Neural progenitor cell (in vitro differentiated cells): Measurements from ENCODE around the gene PGM5. TPM values are rescaled to one million over a fixed set of nuclear protein-coding genes. Genes with fewer than 3 reads are reported as not detected.

Experiments used
- DNase-seq: peaks from one replicate; pipeline ENCODE4 v3.0.0-alpha.2; 2016; ENCODE audit warnings: low spot score
- H2AFZ ChIP-seq: fragments of 200-600 bp; sonication (generic); replicated peaks from 2 replicates; pipeline ENCODE4 v1.6.1; 2016; ENCODE audit warnings: antibody characterized with exemption
- H3F3A ChIP-seq: fragments of 200-600 bp; sonication (generic); 2 replicates; pipeline ENCODE4 v1.6.1; 2016; ENCODE audit warnings: antibody characterized with exemption, low read depth
- H3K27ac ChIP-seq: fragments of 200-600 bp; sonication (generic); 2 replicates; pipeline ENCODE4 v1.5.1; 2016; ENCODE audit warnings: mild to moderate bottlenecking
- H3K27me3 ChIP-seq: fragments of 200-600 bp; sonication (generic); 2 replicates; pipeline ENCODE4 v1.6.1; 2016; ENCODE audit warnings: mild to moderate bottlenecking, moderate library complexity
- H3K36me3 ChIP-seq: fragments of 200-600 bp; sonication (generic); 2 replicates; pipeline ENCODE4 v1.5.1; 2016
- H3K4me1 ChIP-seq: fragments of 200-600 bp; sonication (generic); 2 replicates; pipeline ENCODE4 v1.6.1; 2016; ENCODE audit warnings: mixed run types
- H3K4me2 ChIP-seq: fragments of 200-600 bp; sonication (generic); 2 replicates; pipeline ENCODE4 v1.6.1; 2016
- H3K4me3 ChIP-seq: fragments of 200-600 bp; sonication (generic); 2 replicates; pipeline ENCODE4 v1.5.1; 2016
- H3K79me2 ChIP-seq: fragments of 200-600 bp; sonication (generic); 2 replicates; pipeline ENCODE4 v1.6.1; 2016; ENCODE audit warnings: low read depth
- H3K9ac ChIP-seq: fragments of 200-600 bp; sonication (generic); 2 replicates; pipeline ENCODE4 v1.6.1; 2016
- H3K9me3 ChIP-seq: fragments of 200-600 bp; sonication (generic); 2 replicates; pipeline ENCODE4 v1.5.1; 2016; ENCODE audit warnings: low read depth
- H4K20me1 ChIP-seq: fragments of 200-600 bp; sonication (generic); 2 replicates; pipeline ENCODE4 v1.6.1; 2016; ENCODE audit warnings: low read depth
- H3K27ac Mint-ChIP-seq: 3 replicates; pipeline ENCODE4 v1.8.0; 2021; ENCODE audit warnings: mixed read lengths
- H3K27me3 Mint-ChIP-seq: 2 replicates; pipeline ENCODE4 v1.8.0; 2022; ENCODE audit warnings: low read depth, mild to moderate bottlenecking, inconsistent platforms, moderate library complexity, mixed read lengths; ENCODE audit not compliant: insufficient read depth
- H3K36me3 Mint-ChIP-seq: 3 replicates; pipeline ENCODE4 v1.8.0; 2021; ENCODE audit warnings: mixed read lengths
- H3K4me1 Mint-ChIP-seq: 3 replicates; pipeline ENCODE4 v1.8.0; 2021; ENCODE audit warnings: mixed read lengths
- H3K4me3 Mint-ChIP-seq: 3 replicates; pipeline ENCODE4 v1.8.0; 2021; ENCODE audit warnings: mild to moderate bottlenecking, moderate library complexity, mixed read lengths
- H3K9me3 Mint-ChIP-seq: 3 replicates; pipeline ENCODE4 v1.8.0; 2020; ENCODE audit warnings: mixed read lengths
- CTCF ChIP-seq: fragments of 200-600 bp; sonication (generic); IDR thresholded peaks from 2 replicates; pipeline ENCODE4 v1.5.1; 2017; ENCODE audit warnings: antibody characterized with exemption, mild to moderate bottlenecking
- EZH2 ChIP-seq: fragments of 200-600 bp; sonication (generic); IDR thresholded peaks from 2 replicates; pipeline ENCODE4 v1.6.1; 2017; ENCODE audit warnings: antibody characterized with exemption, mild to moderate bottlenecking, moderate library complexity
- EZH2phosphoT487 ChIP-seq: fragments of 200-600 bp; sonication (generic); IDR thresholded peaks from 2 replicates; pipeline ENCODE4 v1.6.1; 2017; ENCODE audit warnings: antibody characterized with exemption
- total RNA-seq: library from RNA; depleted of rRNA; stranded (reverse); fragments of >200 nt; gene quantifications from 2 replicates; pipeline ENCODE4 v1.2.3, GENCODE V29; 2015; ENCODE audit warnings: low replicate concordance

The PGM5 gene
- total RNA-seq, 1 donor from 2014 or later = 2.0 TPM

- peaks cover 2% of the 10 kb centered on the region for H3K9me3 Mint-ChIP-seq
- H3K4me1 ChIP-seq = peaks cover 8% of the 10 kb centered on the region
- no peak overlapping the region for H3K4me3 ChIP-seq
- TF ChIP-seq CTCF (no peak), EZH2 (no peak), EZH2phosphoT487 (no peak)
- H3K9ac ChIP-seq = no peak overlapping the region
- H3K79me2 ChIP-seq = no peaks in the 10 kb centered on the region
- no peaks in the 10 kb centered on the region for H3K36me3 ChIP-seq
- H3K4me3 Mint-ChIP-seq = no peak overlapping the region
- H3K4me1 Mint-ChIP-seq = peaks cover 27% of the 10 kb centered on the region
- no peaks in the 10 kb centered on the region for H3K27me3 Mint-ChIP-seq
- H3K27me3 ChIP-seq = peaks cover 30% of the 10 kb centered on the region
- no peak overlapping the region for H3K27ac ChIP-seq
- H3K36me3 Mint-ChIP-seq = no peaks in the 10 kb centered on the region
- no peak for DNase-seq
- peak overlapping the region; percentile 13 for H3K27ac Mint-ChIP-seq
- H3K4me2 ChIP-seq = no peak overlapping the region
- no peaks in the 10 kb centered on the region for H3F3A ChIP-seq
- no peaks in the 10 kb centered on the region for H3K9me3 ChIP-seq
- no peak overlapping the region for H2AFZ ChIP-seq
- no peaks in the 10 kb centered on the region for H4K20me1 ChIP-seq
Measured at GRCh38 chr9:68577774-68578591, 221.6 kb downstream of the PGM5 start.

Other genes with a start within 250 kb of the PGM5 start
- gene ZNG1C, start 114.6 kb upstream of the PGM5 start, total RNA-seq = 27.6 and 35.8 TPM in 2 replicates
- gene FOXD4L3, start 53.7 kb upstream of the PGM5 start, total RNA-seq = not detected in 2 replicates
- gene TMEM252, start 184.3 kb downstream of the PGM5 start, total RNA-seq = not detected in 2 replicates